Bronchial epithelial cell (primary cell): ENCODE results near the gene FEN1. TPM values are rescaled to one million over a fixed set of nuclear protein-coding genes. Genes with fewer than 3 reads are reported as not detected.

Experiments used
- DNase-seq: peaks from one replicate; pipeline ENCODE4 v3.0.0-alpha.2; 2010; ENCODE audit warnings: low read depth
- FAIRE-seq: peaks from 2 replicates; lab custom pipeline; 2011; peaks lifted over from hg19 to GRCh38; lab: Jason Lieb, UNC
- H3K27me3 ChIP-seq: 2 replicates; pipeline ENCODE4 v1.5.1; 2011; ENCODE audit warnings: low read length; ENCODE audit not compliant: control insufficient read depth, insufficient read depth
- H3K36me3 ChIP-seq: 2 replicates; pipeline ENCODE4 v1.5.1; 2011; ENCODE audit warnings: low read length; ENCODE audit not compliant: control insufficient read depth, insufficient read depth
- H3K4me3 ChIP-seq: 2 replicates; pipeline ENCODE4 v1.5.1; 2011; ENCODE audit warnings: mild to moderate bottlenecking, low read depth, low read length, control low read depth
- CTCF ChIP-seq: IDR thresholded peaks from 2 replicates; pipeline ENCODE4 v1.5.1; 2011; ENCODE audit warnings: mild to moderate bottlenecking, moderate library complexity, low read length, control low read depth, inconsistent platforms; ENCODE audit not compliant: insufficient read depth, severe bottlenecking
- total RNA-seq: library from RNA; depleted of rRNA; stranded (reverse); fragments of >200 nt; gene quantifications from 2 replicates; pipeline ENCODE4 v1.2.1, GENCODE V29; 2014

FEN1 gene
- total RNA-seq, 1 donor from 2014 or later: 9.7 TPM

GRCh38 chr11:61751384-61751783 lies 41.3 kb upstream of the FEN1 start:
- no peak for TF ChIP-seq CTCF
- no peak for FAIRE-seq
- Histone ChIP-seq H3K27me3 (peaks cover 7% of the 10 kb centered on the region), H3K36me3 (no peaks in the 10 kb centered on the region), H3K4me3 (no peak overlapping the region)
- no peak for DNase-seq

- Histone ChIP-seq H3K27me3 (peaks cover 7% of the 10 kb centered on the region), H3K4me3 (peak within 1 kb of the TSS; percentile 10), H3K36me3 (no peaks in the 10 kb centered on the region)
- DNase-seq (no peak), FAIRE-seq (no peak)
- peak; percentile 58 for TF ChIP-seq CTCF
Measured at GRCh38 chr11:61752117-61752924, 40.4 kb upstream of the FEN1 start, which contains the start of gene MYRF. TSS of gene MYRF (plus strand) at chr11:61752636. CDS start at chr11:61752745, 109 bp downstream.

- FAIRE-seq (no peak), DNase-seq (no peak)
- Histone ChIP-seq H3K36me3 (no peaks in the 10 kb centered on the region), H3K4me3 (no peak overlapping the region), H3K27me3 (peaks cover 7% of the 10 kb centered on the region)
- TF ChIP-seq CTCF: no peak
Measured at GRCh38 chr11:61752925-61753521, 39.7 kb upstream of the FEN1 start.

DNA sequence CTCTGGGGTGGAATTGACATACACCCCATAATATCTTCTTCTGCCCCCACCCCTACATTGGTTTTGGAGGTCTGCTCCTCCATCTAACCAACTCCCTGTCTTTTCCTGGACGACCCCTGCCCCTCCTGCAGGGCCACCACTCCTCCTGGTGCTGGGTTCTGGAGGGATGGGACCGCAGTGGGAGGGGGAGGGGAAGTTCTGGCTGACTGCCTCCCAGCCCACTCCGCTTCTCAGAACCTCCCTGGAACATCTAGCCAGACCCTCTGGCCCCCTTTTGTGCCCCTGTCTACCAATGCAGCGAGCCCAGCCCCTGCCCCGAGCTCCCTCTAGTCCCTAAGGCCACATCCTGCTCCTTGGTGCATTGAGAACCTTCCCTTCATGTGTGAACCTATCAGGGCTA lies 39.0 kb upstream of the FEN1 start:
- Histone ChIP-seq H3K4me3 (no peak overlapping the region), H3K36me3 (no peaks in the 10 kb centered on the region), H3K27me3 (peaks cover 7% of the 10 kb centered on the region)
- no peak for TF ChIP-seq CTCF
- FAIRE-seq (no peak), DNase-seq (no peak)

- TF ChIP-seq CTCF: no peak
- no peak for FAIRE-seq
- H3K27me3 ChIP-seq: peaks cover 7% of the 10 kb centered on the region
- DNase-seq: no peak
- no peaks in the 10 kb centered on the region for H3K36me3 ChIP-seq
- no peak overlapping the region for H3K4me3 ChIP-seq
Measured at GRCh38 chr11:61754534-61755482, 37.9 kb upstream of the FEN1 start.
